SK-N-DZ (cell line): ENCODE measurements around the gene PTCH2.
"Not testable (repeated sequence)": the region's sequence is repeated elsewhere in the genome, so short reads cannot be mapped to it uniquely, and the experiment has no call there.

Experiments
- DNase-seq: peaks from one replicate; pipeline ENCODE4 v3.0.0-alpha.2; 2015; ENCODE audit warnings: low spot score

The PTCH2 gene

GRCh38 chr1:44801491-44802305 lies 41.4 kb downstream of the PTCH2 start:
- DNase-seq = no peak

- peak; percentile 93 for DNase-seq
Observed at GRCh38 chr1:44799770-44800584, 43.1 kb downstream of the PTCH2 start, which contains the start of gene PLK3. Gene PLK3, plus strand, starts transcription at chr1:44800377. Its CDS starts 87 bp downstream, at chr1:44800464.

DNA sequence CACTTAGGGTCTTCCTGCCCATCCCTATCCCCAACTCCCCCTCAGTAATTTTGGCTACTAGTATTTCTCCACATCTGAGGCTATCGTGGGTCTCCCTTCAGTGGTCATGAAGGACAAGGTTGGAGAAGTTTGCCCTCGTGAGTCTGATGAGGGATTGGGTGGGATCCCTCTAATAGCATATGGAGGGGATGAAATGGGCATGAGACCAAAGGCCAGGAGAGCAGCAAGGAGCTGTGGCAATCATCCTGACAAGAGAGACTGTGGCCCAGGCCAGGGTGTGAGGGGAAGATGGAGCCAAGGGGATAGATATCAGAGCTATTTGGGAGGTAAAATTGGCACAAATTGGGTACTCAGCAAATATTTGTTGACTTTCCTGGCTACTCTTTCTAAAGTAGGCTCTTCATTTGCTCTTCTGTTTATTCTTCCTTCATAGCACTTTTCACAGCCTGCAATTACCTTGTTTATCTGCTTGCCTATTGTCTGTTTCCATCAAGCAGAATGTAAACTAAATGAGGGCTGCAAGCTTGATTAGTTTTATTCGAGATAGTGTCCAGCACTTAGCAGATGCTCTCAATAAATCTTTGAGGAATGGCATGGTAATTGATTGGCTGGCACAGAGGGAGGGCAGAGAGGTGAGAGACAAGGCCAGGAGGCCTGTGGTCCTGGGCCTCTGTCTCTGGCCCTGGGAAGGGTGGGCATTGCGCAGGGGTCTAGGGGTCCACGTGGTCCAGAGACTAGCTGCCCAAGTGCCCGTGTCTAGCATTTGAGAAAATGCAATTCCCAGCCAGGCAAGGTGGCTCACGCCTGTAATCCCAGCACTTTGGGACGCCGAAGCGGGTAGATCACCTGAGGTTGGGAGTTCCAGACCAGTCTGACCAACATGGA lies 44.3 kb downstream of the PTCH2 start:
- no peak for DNase-seq

DNA sequence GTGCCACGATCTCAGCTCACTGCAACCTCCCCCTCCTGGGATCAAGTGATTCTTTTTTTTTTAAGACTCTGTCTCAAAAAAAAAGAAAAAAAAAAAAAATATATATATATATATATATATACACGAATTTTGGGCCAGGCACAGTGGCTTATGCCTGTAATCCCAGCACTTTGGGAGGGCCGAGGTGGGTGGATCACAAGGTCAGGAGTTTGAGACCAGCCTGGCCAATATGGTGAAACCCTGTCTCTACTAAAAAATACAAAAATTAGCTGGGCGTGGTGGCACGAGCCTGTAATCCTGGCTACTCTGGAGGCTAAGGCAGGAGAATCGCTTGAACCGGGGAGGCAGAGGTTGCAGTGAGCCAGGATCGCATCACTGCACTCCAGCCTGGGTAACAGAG lies 45.2 kb downstream of the PTCH2 start:
- DNase-seq = not testable (repeated sequence)

DNA sequence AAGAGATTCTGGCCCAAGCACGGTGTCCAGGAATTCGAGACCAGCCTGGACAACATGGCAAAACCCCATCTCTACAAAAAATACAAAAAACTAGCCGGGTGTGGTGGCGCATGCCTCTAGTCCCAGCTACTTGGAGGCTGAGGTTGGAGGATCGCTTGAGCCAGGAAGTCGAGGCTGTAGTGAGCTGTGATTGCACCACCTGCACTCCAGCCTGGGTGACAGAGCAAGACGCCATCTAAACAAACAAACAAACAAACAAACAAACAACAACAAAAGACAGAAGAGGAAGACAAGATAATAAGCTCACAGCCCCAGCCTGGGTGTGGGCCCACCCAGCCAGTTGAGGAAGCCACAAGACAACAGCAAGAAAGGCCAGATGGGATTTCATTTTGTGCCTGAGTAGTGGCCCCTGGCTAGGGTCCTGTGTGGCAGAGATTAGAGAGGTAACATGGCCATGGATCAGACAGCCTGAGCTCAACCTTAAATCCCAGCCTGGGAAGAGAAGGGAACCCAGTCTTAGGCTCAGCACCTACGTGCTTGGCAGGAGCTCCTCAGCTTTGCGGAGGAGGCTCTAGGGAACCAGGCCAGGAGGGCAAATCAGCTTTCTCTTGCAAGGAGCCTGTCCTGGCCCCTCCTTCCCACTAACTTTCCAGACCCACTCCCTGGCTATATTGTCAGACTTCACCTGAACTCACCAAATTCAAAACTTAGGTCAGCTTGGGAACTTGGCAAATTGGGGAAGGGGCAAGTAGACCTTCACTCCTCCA lies 50.1 kb downstream of the PTCH2 start:
- no peak for DNase-seq

DNA sequence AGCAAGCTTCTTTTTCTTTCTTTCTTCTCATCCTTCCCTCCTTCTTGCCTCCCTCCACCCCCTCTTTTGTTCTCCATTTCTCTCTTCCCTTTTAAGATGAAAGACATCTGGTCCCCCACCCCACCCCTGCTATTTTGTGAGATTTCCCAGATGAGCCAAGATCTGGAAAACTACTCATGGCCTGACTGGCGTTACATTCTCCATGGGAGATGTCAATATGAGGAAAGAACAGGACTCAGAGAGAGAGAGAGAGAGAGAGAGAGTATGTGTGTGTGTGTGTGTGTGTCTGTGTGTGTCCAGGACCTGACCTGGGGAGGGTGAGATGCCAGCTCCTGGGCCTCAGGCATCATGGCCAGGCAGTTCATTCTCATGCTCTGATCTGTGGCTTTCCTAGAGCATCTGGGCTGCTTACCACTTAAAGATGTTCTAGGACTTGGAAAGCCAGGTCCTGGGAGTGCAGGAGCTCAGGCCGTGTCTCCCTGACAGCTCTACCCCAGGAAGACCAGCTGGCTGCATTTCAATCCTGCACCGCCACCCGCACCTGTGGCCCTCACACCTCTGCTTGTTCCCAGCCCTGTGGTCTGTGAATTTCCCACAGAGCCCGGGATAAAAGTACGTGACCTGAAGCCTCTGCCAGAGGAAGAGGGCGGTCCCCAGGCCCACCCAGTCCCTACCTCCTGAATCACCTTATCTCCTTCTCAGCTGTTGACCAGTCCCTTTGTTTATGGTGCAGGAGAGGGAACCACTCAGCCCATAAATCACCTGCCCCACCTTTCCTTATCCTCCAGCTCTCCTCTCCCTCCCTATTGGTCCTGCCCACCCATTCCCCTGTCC lies 51.9 kb downstream of the PTCH2 start:
- DNase-seq = no peak

GRCh38 chr1:44788120-44788860 lies 54.8 kb downstream of the PTCH2 start, which contains the start of gene BEST4:
Gene BEST4, minus strand, starts transcription at chr1:44788170. Its CDS starts 465 bp downstream, at chr1:44787705.
- DNase-seq = no peak

GRCh38 chr1:44787506-44787905 lies 55.5 kb downstream of the PTCH2 start:
- DNase-seq = no peak

DNA sequence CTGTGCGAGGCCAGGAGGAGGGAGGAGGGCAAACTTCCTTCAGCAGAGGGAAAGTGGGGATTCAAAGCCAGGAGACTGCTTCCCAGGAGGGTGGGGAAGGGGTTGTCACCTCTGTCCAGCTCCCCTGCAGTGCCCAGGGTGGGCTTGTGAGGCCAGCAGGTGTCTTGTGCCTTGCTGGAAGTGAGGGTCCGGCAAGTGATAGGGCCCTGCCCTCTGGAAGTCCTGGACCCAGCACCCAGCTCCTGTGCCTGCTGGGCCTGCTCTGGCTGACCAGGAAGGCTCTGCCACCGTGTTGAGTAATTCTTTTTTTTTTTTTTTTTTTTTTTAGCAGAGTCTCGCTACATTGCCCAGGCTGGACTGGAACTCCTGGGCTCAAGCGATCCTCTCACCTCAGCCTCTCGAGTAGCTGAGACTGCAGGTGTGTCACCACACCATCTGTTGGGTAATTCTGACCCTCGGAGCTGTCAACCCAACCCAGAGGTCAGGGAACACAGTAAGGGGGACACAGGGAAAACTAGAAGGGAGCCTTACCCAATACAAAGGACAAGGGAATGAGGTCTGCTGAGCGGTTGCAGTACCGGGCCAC lies 56.1 kb downstream of the PTCH2 start:
- DNase-seq = no peak

DNA sequence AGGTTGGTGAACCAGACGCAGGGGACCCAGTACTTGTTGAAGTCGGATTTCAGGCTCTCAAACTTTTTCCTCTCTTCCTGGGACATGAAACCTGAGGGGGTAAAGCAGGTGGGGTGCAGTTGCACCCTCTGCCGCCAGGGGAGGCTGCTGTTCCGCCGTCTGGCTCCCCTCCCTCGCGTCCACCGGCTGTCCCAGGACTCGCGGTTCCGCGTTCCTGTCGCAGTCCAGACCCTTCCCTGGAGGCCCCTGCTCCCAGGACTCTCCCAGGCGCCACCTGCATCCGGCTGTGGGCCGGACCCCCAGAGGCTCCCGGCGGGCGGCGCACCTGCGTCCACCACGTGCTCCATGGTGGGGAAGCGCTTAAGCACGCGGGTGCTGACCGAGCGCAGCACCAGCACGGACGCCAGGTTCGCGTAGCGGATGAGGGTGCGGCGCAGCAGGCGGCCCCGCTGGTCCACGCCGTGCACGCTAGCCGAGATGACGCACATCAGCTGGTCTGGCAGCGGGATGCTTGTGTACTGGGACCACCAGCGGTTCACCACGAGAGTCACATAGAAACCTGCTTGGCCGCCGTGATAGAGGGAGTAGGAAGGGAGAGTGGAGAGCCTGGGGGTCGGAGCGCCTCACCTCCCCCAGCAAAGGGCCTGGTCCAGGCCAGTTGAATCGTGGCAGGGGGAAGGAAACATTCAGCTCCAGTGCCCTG lies 56.8 kb downstream of the PTCH2 start:
- DNase-seq = peak; percentile 70

- DNase-seq = no peak
Observed at GRCh38 chr1:44785501-44786137, 57.4 kb downstream of the PTCH2 start.

- DNase-seq = no peak
Observed at GRCh38 chr1:44785029-44785380, 58.0 kb downstream of the PTCH2 start.

DNA sequence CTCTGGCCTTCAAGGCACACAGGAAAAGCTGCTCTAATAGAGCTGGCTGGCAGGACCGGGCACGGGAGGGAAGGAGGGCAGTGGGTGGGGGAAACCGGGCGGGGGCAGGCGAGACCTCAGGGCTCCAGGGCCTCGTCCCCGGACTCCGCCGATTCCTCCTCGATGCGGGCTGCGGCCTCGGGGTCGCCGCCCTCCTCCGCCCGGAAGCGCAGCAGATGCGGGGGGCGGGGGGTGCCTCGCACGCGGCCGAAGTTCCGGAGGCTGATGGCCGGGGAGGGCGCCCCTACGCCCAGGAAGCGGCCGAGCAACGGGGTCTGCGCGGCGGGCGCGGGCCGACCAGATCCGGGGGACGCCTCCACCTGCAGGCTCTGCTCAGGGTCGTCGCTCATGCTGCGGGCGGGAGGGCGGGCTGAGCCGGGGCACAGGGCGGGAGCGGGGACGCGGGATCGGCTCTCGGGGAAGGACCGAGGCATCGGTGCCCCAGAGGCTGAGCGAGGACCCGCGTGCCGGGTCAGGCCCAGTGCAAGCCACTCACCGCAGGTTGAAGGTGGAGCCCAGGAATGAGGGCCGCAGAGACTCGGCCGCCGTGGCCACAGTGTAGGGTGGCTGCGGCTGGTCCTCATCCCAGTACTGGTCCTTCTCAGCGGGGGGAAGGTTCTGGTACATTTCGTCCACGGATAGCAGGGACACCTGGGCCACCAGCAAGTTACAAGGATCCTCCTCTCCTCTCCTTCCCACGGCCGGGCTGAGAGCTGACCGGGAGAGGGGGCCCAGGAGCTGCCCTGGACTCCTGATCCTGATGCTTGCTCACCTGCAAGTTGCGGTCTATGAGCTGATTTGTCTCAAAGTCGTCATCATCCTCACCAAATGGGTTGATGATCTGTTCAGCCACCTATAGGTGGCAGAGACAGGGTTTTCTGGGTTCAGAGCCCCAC lies 58.7 kb downstream of the PTCH2 start:
- no peak for DNase-seq

GRCh38 chr1:44783697-44784093 lies 59.4 kb downstream of the PTCH2 start:
- no peak for DNase-seq

DNA sequence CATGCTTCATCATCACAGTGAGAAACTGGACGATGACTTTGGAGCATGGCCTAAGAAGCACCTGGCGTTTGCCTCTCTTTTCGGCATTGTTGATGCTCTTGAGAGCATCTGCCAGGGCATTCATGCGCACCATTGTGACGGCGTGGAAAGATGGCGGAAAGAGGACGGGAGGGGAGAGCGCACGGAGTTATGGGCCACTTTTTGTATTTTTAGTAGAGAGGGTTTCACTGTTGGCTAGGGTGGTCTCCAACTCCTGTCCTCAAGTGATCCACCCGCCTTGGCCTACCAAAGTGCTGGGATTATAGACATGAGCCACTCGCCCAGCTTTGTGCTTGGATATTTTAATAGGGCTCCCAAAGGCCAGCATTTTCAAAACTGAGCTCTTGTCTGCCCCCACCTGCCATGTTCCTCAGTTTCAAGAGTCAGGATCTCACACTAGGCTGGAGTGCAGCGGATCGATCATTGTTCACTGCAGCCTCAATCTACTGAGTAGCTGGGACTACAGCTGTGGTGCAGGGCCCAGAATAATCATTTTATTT lies 62.4 kb downstream of the PTCH2 start:
- no peak for DNase-seq
